K562 (cell line): ENCODE data around the gene NEDD4L. TPM values are rescaled to one million over a fixed set of nuclear protein-coding genes. Genes with fewer than 3 reads are reported as not detected.

Experiments
- ATF1 ChIP-seq, 2 experiments: fragments of 450-650 bp in 1 of 2; IDR thresholded peaks; 2 replicates each; pipeline ENCODE4 v1.6.1; 2016; ENCODE audit warnings: missing compliant biosample characterization in 1 of 2, missing genetic modification characterization in 1 of 2
- BRD4 ChIP-seq: fragments of 200-600 bp; sonication (generic); IDR thresholded peaks from 2 replicates; pipeline ENCODE4 v1.6.1; 2017; ENCODE audit warnings: inconsistent platforms
- DACH1 ChIP-seq: fragments of 450-650 bp; IDR thresholded peaks from 2 replicates; pipeline ENCODE4 v1.6.1; 2018; ENCODE audit not compliant: partially characterized antibody
- HDAC8 ChIP-seq: fragments of 450-650 bp; IDR thresholded peaks from 2 replicates; pipeline ENCODE4 v1.6.1; 2016; ENCODE audit warnings: mild to moderate bottlenecking, missing genetic modification characterization, moderate library complexity, missing compliant biosample characterization
- MBD2 ChIP-seq: sonication (generic); IDR thresholded peaks from 2 replicates; pipeline ENCODE4 v1.6.1; 2016; ENCODE audit warnings: low read depth, borderline replicate concordance
- PRPF4 ChIP-seq: fragments of 200-400 bp; formaldehyde crosslinking; IDR thresholded peaks from one replicate; pipeline ENCODE4 v1.6.1; 2017; ENCODE audit warnings: low read length, low read depth, mild to moderate bottlenecking; ENCODE audit not compliant: insufficient read depth, poor library complexity, severe bottlenecking
- ZC3H8 ChIP-seq: fragments of 450-650 bp; IDR thresholded peaks from 2 replicates; pipeline ENCODE4 v1.6.1; 2017
- ZNF347 ChIP-seq: fragments of 450-650 bp; formaldehyde crosslinking; IDR thresholded peaks from 2 replicates; pipeline ENCODE4 v1.4.0; 2020; ENCODE audit warnings: low read depth, mild to moderate bottlenecking, moderate library complexity
- polyA plus RNA-seq, 8 experiments: library from polyadenylated mRNA; depleted of rRNA in 4 of 8; stranded (reverse) in 5 of 8; unstranded in 3 of 8; fragments of >200 nt; fragmentation: Nextera tagmentation in 2 of 8; fragmentation: Illumina TruSeq in 1 of 8; extraction: Ambion mirVana in 2 of 8; extraction: Trizol in 1 of 8; gene quantifications; 2 replicates each; pipeline versions ENCODE4 v1.2.1 to v1.2.3, GENCODE V29; 2011 to 2014; ENCODE audit warnings: inconsistent platforms in 1 of 8, missing spikeins in 1 of 8
- total RNA-seq, 7 experiments: library from RNA; depleted of rRNA in 6 of 7; stranded (reverse); fragments of >200 nt in 6 of 7; fragmentation: Illumina TruSeq in 2 of 7; extraction: Trizol in 2 of 7; gene quantifications; 2 replicates each; pipeline versions ENCODE4 v1.2.1 to v1.2.3, GENCODE V29; 2011 to 2021; ENCODE audit warnings: low replicate concordance in 1 of 7
- TF ChIP-seq, protein P1 (sequence below): fragments of 200-600 bp; sonication (generic); IDR thresholded peaks from one replicate; pipeline ENCODE4 v1.6.1; 2012; ENCODE audit warnings: mild to moderate bottlenecking, low read depth, low read length, inconsistent platforms
- TF ChIP-seq, protein P2 (sequence below): fragments of 450-650 bp; IDR thresholded peaks from 2 replicates; pipeline ENCODE4 v1.6.1; 2017; ENCODE audit warnings: antibody characterized with exemption
- TF ChIP-seq, protein P3 (sequence below): fragments of 450-650 bp; IDR thresholded peaks from 2 replicates; pipeline ENCODE4 v1.6.1; 2018; ENCODE audit not compliant: partially characterized antibody

The NEDD4L gene
- total and polyA plus RNA-seq, 9 of the 15 experiments (the other 6 are each of a cell fraction or from before 2014, with no cell fraction given) = 8.1 to 33.4 (median 19.9) TPM

DNA sequence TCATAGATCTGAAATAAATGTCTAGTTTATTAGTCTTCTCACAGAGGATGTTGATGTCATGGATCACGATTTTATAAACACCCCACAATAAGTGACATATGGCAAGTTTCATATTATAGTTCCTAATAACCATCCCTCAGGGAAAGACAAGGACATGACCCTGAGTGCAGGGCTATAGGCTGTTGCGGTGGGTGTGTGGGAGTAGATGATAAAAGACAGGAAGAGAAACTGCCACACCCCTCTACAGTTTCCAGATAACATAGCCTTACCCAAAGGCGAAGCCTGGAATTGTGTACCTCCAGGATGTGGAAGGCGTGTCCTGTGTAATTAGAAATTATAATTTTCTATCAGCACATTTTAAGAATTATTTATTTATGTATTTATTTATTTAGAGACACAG, 2.4 kb upstream of the NEDD4L start (continued):
- TF ChIP-seq, protein P1, sequence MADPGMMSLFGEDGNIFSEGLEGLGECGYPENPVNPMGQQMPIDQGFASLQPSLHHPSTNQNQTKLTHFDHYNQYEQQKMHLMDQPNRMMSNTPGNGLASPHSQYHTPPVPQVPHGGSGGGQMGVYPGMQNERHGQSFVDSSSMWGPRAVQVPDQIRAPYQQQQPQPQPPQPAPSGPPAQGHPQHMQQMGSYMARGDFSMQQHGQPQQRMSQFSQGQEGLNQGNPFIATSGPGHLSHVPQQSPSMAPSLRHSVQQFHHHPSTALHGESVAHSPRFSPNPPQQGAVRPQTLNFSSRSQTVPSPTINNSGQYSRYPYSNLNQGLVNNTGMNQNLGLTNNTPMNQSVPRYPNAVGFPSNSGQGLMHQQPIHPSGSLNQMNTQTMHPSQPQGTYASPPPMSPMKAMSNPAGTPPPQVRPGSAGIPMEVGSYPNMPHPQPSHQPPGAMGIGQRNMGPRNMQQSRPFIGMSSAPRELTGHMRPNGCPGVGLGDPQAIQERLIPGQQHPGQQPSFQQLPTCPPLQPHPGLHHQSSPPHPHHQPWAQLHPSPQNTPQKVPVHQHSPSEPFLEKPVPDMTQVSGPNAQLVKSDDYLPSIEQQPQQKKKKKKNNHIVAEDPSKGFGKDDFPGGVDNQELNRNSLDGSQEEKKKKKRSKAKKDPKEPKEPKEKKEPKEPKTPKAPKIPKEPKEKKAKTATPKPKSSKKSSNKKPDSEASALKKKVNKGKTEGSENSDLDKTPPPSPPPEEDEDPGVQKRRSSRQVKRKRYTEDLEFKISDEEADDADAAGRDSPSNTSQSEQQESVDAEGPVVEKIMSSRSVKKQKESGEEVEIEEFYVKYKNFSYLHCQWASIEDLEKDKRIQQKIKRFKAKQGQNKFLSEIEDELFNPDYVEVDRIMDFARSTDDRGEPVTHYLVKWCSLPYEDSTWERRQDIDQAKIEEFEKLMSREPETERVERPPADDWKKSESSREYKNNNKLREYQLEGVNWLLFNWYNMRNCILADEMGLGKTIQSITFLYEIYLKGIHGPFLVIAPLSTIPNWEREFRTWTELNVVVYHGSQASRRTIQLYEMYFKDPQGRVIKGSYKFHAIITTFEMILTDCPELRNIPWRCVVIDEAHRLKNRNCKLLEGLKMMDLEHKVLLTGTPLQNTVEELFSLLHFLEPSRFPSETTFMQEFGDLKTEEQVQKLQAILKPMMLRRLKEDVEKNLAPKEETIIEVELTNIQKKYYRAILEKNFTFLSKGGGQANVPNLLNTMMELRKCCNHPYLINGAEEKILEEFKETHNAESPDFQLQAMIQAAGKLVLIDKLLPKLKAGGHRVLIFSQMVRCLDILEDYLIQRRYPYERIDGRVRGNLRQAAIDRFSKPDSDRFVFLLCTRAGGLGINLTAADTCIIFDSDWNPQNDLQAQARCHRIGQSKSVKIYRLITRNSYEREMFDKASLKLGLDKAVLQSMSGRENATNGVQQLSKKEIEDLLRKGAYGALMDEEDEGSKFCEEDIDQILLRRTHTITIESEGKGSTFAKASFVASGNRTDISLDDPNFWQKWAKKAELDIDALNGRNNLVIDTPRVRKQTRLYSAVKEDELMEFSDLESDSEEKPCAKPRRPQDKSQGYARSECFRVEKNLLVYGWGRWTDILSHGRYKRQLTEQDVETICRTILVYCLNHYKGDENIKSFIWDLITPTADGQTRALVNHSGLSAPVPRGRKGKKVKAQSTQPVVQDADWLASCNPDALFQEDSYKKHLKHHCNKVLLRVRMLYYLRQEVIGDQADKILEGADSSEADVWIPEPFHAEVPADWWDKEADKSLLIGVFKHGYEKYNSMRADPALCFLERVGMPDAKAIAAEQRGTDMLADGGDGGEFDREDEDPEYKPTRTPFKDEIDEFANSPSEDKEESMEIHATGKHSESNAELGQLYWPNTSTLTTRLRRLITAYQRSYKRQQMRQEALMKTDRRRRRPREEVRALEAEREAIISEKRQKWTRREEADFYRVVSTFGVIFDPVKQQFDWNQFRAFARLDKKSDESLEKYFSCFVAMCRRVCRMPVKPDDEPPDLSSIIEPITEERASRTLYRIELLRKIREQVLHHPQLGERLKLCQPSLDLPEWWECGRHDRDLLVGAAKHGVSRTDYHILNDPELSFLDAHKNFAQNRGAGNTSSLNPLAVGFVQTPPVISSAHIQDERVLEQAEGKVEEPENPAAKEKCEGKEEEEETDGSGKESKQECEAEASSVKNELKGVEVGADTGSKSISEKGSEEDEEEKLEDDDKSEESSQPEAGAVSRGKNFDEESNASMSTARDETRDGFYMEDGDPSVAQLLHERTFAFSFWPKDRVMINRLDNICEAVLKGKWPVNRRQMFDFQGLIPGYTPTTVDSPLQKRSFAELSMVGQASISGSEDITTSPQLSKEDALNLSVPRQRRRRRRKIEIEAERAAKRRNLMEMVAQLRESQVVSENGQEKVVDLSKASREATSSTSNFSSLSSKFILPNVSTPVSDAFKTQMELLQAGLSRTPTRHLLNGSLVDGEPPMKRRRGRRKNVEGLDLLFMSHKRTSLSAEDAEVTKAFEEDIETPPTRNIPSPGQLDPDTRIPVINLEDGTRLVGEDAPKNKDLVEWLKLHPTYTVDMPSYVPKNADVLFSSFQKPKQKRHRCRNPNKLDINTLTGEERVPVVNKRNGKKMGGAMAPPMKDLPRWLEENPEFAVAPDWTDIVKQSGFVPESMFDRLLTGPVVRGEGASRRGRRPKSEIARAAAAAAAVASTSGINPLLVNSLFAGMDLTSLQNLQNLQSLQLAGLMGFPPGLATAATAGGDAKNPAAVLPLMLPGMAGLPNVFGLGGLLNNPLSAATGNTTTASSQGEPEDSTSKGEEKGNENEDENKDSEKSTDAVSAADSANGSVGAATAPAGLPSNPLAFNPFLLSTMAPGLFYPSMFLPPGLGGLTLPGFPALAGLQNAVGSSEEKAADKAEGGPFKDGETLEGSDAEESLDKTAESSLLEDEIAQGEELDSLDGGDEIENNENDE = no peak
- TF ChIP-seq, protein P2, sequence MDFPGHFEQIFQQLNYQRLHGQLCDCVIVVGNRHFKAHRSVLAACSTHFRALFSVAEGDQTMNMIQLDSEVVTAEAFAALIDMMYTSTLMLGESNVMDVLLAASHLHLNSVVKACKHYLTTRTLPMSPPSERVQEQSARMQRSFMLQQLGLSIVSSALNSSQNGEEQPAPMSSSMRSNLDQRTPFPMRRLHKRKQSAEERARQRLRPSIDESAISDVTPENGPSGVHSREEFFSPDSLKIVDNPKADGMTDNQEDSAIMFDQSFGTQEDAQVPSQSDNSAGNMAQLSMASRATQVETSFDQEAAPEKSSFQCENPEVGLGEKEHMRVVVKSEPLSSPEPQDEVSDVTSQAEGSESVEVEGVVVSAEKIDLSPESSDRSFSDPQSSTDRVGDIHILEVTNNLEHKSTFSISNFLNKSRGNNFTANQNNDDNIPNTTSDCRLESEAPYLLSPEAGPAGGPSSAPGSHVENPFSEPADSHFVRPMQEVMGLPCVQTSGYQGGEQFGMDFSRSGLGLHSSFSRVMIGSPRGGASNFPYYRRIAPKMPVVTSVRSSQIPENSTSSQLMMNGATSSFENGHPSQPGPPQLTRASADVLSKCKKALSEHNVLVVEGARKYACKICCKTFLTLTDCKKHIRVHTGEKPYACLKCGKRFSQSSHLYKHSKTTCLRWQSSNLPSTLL = no peak
- TF ChIP-seq DACH1 = peak; percentile 39
- no peak for TF ChIP-seq PRPF4
- TF ChIP-seq, protein P3, sequence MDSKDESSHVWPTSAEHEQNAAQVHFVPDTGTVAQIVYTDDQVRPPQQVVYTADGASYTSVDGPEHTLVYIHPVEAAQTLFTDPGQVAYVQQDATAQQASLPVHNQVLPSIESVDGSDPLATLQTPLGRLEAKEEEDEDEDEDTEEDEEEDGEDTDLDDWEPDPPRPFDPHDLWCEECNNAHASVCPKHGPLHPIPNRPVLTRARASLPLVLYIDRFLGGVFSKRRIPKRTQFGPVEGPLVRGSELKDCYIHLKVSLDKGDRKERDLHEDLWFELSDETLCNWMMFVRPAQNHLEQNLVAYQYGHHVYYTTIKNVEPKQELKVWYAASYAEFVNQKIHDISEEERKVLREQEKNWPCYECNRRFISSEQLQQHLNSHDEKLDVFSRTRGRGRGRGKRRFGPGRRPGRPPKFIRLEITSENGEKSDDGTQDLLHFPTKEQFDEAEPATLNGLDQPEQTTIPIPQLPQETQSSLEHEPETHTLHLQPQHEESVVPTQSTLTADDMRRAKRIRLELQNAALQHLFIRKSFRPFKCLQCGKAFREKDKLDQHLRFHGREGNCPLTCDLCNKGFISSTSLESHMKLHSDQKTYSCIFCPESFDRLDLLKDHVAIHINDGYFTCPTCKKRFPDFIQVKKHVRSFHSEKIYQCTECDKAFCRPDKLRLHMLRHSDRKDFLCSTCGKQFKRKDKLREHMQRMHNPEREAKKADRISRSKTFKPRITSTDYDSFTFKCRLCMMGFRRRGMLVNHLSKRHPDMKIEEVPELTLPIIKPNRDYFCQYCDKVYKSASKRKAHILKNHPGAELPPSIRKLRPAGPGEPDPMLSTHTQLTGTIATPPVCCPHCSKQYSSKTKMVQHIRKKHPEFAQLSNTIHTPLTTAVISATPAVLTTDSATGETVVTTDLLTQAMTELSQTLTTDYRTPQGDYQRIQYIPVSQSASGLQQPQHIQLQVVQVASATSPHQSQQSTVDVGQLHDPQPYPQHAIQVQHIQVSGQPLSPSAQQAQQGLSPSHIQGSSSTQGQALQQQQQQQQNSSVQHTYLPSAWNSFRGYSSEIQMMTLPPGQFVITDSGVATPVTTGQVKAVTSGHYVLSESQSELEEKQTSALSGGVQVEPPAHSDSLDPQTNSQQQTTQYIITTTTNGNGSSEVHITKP = peak; percentile 39
- TF ChIP-seq MBD2 = 0 out of 2 replicates have a peak, but pooled peaks have one; percentile 42
- no peak for TF ChIP-seq ATF1 (CRISPR knock-in tag; IDR thresholded peaks at IDR 0.05)
- TF ChIP-seq ATF1 (tag; IDR thresholded peaks at IDR 0.05) = 0 out of 2 replicates have a peak, but pooled peaks have one; percentile 17
- TF ChIP-seq BRD4 = no peak
- TF ChIP-seq ZNF347 (CRISPR knock-in tag) = no peak
- no peak for TF ChIP-seq HDAC8
- no peak for TF ChIP-seq ZC3H8
